K562 (cell line): Measurements from ENCODE around the gene IGLON5. TPM values are rescaled to one million over a fixed set of nuclear protein-coding genes. Genes with fewer than 3 reads are reported as not detected.

Source experiments
- ARNT ChIP-seq, 2 experiments: fragments of 450-650 bp; IDR thresholded peaks; 2 replicates each; pipeline ENCODE4 v1.6.1; 2016; ENCODE audit warnings: mild to moderate bottlenecking in 1 of 2
- BRD4 ChIP-seq: fragments of 200-600 bp; sonication (generic); IDR thresholded peaks from 2 replicates; pipeline ENCODE4 v1.6.1; 2017; ENCODE audit warnings: inconsistent platforms
- DNMT1 ChIP-seq: fragments of 450-650 bp; IDR thresholded peaks from 2 replicates; pipeline ENCODE4 v1.6.1; 2016; ENCODE audit warnings: antibody characterized with exemption, mild to moderate bottlenecking
- HIVEP1 ChIP-seq: fragments of 250-450 bp; sonication (Bioruptor Pico); IDR thresholded peaks from 2 replicates; pipeline ENCODE4 v1.4.0; 2020; ENCODE audit warnings: mild to moderate bottlenecking
- PML ChIP-seq: IDR thresholded peaks from 2 replicates; pipeline ENCODE4 v1.6.1; 2012; ENCODE audit warnings: low read length, inconsistent platforms
- POLR2B ChIP-seq: fragments of 450-650 bp; IDR thresholded peaks from 2 replicates; pipeline ENCODE4 v1.6.1; 2018; ENCODE audit warnings: low read depth; ENCODE audit not compliant: partially characterized antibody
- POLR2H ChIP-seq: IDR thresholded peaks from 2 replicates; pipeline ENCODE4 v1.6.1; 2016; ENCODE audit warnings: missing genetic modification characterization, low read depth, mild to moderate bottlenecking, control low read depth, missing compliant biosample characterization, moderate library complexity
- PURB ChIP-seq: sonication (generic); formaldehyde crosslinking; IDR thresholded peaks from 2 replicates; pipeline ENCODE4 v1.9.0; 2021; ENCODE audit warnings: low read depth, mild to moderate bottlenecking, missing genetic modification reagents
- TFAM ChIP-seq: fragments of 250-450 bp; sonication (Bioruptor Pico); conservative IDR thresholded peaks from 2 replicates; pipeline ENCODE4 v1.5.0; 2021; ENCODE audit warnings: mild to moderate bottlenecking, moderate library complexity
- TOE1 ChIP-seq, 2 experiments: fragments of 450-650 bp in 1 of 2; sonication (generic) in 1 of 2; formaldehyde crosslinking in 1 of 2; IDR thresholded peaks; 2 replicates each; pipeline versions ENCODE4 v1.7.1 to v1.8.0; 2016 to 2022; ENCODE audit warnings: borderline replicate concordance in 2 of 2, mild to moderate bottlenecking in 2 of 2, antibody characterized with exemption in 1 of 2, inconsistent platforms in 1 of 2, low read depth in 1 of 2, missing genetic modification reagents in 1 of 2, moderate library complexity in 1 of 2
- U2AF2 ChIP-seq: fragments of 200-400 bp; formaldehyde crosslinking; optimal IDR thresholded peaks from 2 replicates; pipeline ENCODE3; 2017; ENCODE audit warnings: low read depth, mild to moderate bottlenecking, low read length
- ZBED1 ChIP-seq: IDR thresholded peaks from 2 replicates; pipeline ENCODE4 v1.6.1; 2014
- ZC3H4 ChIP-seq: sonication (generic); formaldehyde crosslinking; IDR thresholded peaks from 2 replicates; pipeline ENCODE4 v1.9.0; 2021; ENCODE audit warnings: missing genetic modification reagents, borderline replicate concordance
- ZEB2 ChIP-seq: fragments of 450-650 bp; IDR thresholded peaks from 2 replicates; pipeline ENCODE4 v1.6.1; 2016
- ZNF184 ChIP-seq: sonication (generic); formaldehyde crosslinking; IDR thresholded peaks from 2 replicates; pipeline ENCODE4 v1.5.0; 2020; ENCODE audit warnings: missing genetic modification reagents
- ZNF24 ChIP-seq: fragments of 450-650 bp; IDR thresholded peaks from 2 replicates; pipeline ENCODE4 v1.6.1; 2016
- ZNF347 ChIP-seq: fragments of 450-650 bp; formaldehyde crosslinking; IDR thresholded peaks from 2 replicates; pipeline ENCODE4 v1.4.0; 2020; ENCODE audit warnings: low read depth, mild to moderate bottlenecking, moderate library complexity
- ZNF586 ChIP-seq: fragments of 450-650 bp; formaldehyde crosslinking; conservative IDR thresholded peaks from 2 replicates; pipeline ENCODE4 v1.4.0; 2020; ENCODE audit warnings: mild to moderate bottlenecking, moderate library complexity
- polyA plus RNA-seq, 8 experiments: library from polyadenylated mRNA; depleted of rRNA in 4 of 8; stranded (reverse) in 5 of 8; unstranded in 3 of 8; fragments of >200 nt; fragmentation: Nextera tagmentation in 2 of 8; fragmentation: Illumina TruSeq in 1 of 8; extraction: Ambion mirVana in 2 of 8; extraction: Trizol in 1 of 8; gene quantifications; 2 replicates each; pipeline versions ENCODE4 v1.2.1 to v1.2.3, GENCODE V29; 2011 to 2014; ENCODE audit warnings: inconsistent platforms in 1 of 8, missing spikeins in 1 of 8
- total RNA-seq, 7 experiments: library from RNA; depleted of rRNA in 6 of 7; stranded (reverse); fragments of >200 nt in 6 of 7; fragmentation: Illumina TruSeq in 2 of 7; extraction: Trizol in 2 of 7; gene quantifications; 2 replicates each; pipeline versions ENCODE4 v1.2.1 to v1.2.3, GENCODE V29; 2011 to 2021; ENCODE audit warnings: low replicate concordance in 1 of 7
- TF ChIP-seq, protein P1 (sequence below): fragments of 250-450 bp; sonication (Bioruptor Pico); IDR thresholded peaks from 2 replicates; pipeline ENCODE4 v1.8.0; 2022; ENCODE audit warnings: moderate library complexity, mild to moderate bottlenecking, inconsistent platforms
- TF ChIP-seq, protein P2 (sequence below): sonication (generic); formaldehyde crosslinking; IDR thresholded peaks from 2 replicates; pipeline ENCODE4 v1.9.0; 2022; ENCODE audit warnings: mild to moderate bottlenecking, missing genetic modification reagents
- TF ChIP-seq, protein P3 (sequence below): IDR thresholded peaks from 2 replicates; pipeline ENCODE4 v1.6.1; 2016; ENCODE audit warnings: missing genetic modification characterization, missing compliant biosample characterization
- TF ChIP-seq, protein P4 (sequence below): fragments of 250-450 bp; sonication (Bioruptor Pico); IDR thresholded peaks from 2 replicates; pipeline ENCODE4 v1.5.0; 2022; ENCODE audit warnings: mild to moderate bottlenecking

IGLON5 gene
- total and polyA plus RNA-seq, 9 of the 15 experiments (the other 6 are each of a cell fraction or from before 2014, with no cell fraction given) = 0.03 to 0.22 (median 0.14) TPM; not detected in 2

DNA sequence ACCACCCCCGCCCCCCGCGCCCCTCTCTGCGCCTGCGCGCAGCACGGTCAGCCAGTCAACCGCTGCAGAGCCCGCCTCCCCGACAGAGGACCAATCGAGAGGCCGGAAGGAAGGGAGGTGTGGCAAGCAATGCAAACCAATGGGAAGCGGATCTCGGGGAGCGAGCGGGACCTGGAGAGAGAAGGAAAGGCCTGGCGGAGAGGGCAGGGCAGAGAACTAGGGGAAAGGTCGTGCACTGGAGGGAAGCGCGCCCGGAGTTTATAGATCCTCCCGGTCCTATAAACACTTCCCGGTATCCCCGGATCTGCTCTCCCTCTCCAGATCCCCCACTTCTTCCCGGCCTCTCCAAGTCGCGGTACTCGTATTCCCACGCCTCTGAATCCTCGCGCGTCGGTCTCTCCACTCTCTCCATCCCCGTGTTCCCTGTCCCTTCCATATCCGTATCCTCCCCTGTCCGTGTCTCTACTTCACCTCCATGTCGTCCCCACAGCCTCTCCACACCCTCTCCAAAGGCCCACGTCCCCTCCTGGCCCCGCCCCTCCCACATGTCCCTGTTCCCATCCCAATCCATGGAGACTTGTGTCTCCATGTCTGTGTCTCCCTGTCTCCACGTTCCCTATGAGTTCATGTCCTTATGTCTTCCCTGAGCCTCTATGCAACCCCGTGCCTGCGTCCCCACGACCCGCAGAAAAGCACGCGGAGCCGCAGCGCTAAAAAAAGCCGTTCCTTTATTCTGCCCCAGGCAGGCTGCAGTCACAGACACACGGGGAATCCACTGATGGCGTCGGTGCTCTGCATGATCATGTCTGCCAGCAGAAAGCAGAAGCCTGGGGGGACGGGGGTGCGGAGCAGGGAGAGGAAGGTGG is 55.2 kb downstream of the IGLON5 start (continued):
- TF ChIP-seq HIVEP1 = no peak
- peak; percentile 78 for TF ChIP-seq POLR2H (tag)
- peak; percentile 30; the same call in 1 of the 2 replicates for TF ChIP-seq TOE1 (IDR thresholded peaks at IDR 0.05; ENCODE audit: borderline replicate concordance)
- TF ChIP-seq TOE1 (CRISPR knock-in tag; IDR thresholded peaks at IDR 0.05; ENCODE audit: borderline replicate concordance, low read depth) = no peak
- no peak for TF ChIP-seq ZNF24
- TF ChIP-seq TFAM (CRISPR knock-in tag) = no peak
- no peak for TF ChIP-seq PURB (CRISPR knock-in tag)
- TF ChIP-seq, protein P1, sequence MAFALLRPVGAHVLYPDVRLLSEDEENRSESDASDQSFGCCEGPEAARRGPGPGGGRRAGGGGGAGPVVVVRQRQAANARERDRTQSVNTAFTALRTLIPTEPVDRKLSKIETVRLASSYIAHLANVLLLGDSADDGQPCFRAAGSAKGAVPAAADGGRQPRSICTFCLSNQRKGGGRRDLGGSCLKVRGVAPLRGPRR (CRISPR knock-in tag) = no peak
- peak; percentile 11; the same call in 1 of the 2 replicates for TF ChIP-seq BRD4
- TF ChIP-seq, protein P2, sequence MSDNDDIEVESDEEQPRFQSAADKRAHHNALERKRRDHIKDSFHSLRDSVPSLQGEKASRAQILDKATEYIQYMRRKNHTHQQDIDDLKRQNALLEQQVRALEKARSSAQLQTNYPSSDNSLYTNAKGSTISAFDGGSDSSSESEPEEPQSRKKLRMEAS (CRISPR knock-in tag) = peak; percentile 12; the same call in 1 of the 2 replicates
- peak; percentile 71; the same call in 1 of the 2 replicates for TF ChIP-seq ZC3H4 (CRISPR knock-in tag)
- 0 out of 2 replicates have a peak, but pooled peaks have one; percentile 47 for TF ChIP-seq DNMT1
- TF ChIP-seq ZNF184 (CRISPR knock-in tag) = no peak
- TF ChIP-seq, protein P3, sequence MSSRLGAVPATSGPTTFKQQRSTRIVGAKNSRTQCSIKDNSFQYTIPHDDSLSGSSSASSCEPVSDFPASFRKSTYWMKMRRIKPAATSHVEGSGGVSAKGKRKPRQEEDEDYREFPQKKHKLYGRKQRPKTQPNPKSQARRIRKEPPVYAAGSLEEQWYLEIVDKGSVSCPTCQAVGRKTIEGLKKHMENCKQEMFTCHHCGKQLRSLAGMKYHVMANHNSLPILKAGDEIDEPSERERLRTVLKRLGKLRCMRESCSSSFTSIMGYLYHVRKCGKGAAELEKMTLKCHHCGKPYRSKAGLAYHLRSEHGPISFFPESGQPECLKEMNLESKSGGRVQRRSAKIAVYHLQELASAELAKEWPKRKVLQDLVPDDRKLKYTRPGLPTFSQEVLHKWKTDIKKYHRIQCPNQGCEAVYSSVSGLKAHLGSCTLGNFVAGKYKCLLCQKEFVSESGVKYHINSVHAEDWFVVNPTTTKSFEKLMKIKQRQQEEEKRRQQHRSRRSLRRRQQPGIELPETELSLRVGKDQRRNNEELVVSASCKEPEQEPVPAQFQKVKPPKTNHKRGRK (tag) = no peak
- TF ChIP-seq ZNF347 = no peak
- TF ChIP-seq, protein P4, sequence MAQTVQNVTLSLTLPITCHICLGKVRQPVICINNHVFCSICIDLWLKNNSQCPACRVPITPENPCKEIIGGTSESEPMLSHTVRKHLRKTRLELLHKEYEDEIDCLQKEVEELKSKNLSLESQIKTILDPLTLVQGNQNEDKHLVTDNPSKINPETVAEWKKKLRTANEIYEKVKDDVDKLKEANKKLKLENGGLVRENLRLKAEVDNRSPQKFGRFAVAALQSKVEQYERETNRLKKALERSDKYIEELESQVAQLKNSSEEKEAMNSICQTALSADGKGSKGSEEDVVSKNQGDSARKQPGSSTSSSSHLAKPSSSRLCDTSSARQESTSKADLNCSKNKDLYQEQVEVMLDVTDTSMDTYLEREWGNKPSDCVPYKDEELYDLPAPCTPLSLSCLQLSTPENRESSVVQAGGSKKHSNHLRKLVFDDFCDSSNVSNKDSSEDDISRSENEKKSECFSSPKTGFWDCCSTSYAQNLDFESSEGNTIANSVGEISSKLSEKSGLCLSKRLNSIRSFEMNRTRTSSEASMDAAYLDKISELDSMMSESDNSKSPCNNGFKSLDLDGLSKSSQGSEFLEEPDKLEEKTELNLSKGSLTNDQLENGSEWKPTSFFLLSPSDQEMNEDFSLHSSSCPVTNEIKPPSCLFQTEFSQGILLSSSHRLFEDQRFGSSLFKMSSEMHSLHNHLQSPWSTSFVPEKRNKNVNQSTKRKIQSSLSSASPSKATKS (CRISPR knock-in tag) = no peak
- TF ChIP-seq ARNT (IDR thresholded peaks at IDR 0.05) = 0 out of 4 replicates have a peak, but pooled peaks have one; percentile 39 to 62
- TF ChIP-seq PML = peak; percentile 77; the same call in 1 of the 2 replicates
- TF ChIP-seq U2AF2 = no peak
- TF ChIP-seq ZEB2 = peak; percentile 27; the same call in 1 of the 2 replicates
- no peak for TF ChIP-seq ZBED1
- peak; percentile 91 for TF ChIP-seq POLR2B
- no peak for TF ChIP-seq ZNF586
